GM21619 (cell line): ENCODE results near the gene SPTSSB.

Experiments used
- ATAC-seq: cut with Tn5 transposase; IDR thresholded peaks from one replicate; pipeline ENCODE4 v1.9.1; 2021; ENCODE audit not compliant: unreplicated experiment

Gene SPTSSB

GRCh38 chr3:161392853-161393252 is 21.5 kb upstream of the SPTSSB start:
- ATAC-seq: no peak

- no peak for ATAC-seq
Measured at GRCh38 chr3:161390200-161390599, 18.9 kb upstream of the SPTSSB start.

DNA sequence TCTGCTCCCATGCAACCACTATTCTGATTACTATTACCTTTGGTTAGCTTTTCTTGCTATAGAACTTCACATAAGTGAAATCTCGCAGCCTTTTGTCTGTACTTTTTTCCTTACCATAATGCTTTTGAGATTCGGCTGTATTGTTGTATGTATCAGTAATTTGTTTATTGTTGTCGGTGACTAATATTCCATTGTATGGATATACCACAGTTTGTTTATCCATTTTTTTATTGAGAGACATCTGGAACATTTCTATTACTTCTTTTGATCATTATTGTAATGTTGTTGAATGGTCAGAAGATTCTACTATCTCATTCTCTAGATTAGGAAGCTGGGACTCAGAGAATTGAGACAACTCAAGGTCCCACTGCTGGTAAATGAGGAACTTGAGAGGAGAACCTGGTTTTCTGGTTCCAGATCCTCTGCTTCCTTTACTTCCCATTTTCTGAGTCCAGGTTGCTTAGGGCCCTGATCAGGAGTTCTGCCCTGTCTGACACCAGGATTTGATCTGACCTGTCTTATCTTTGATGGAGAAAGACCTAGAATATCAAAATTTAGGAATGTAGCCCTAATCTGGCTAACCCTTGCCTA is 18.2 kb upstream of the SPTSSB start:
- no peak for ATAC-seq

- no peak for ATAC-seq
Measured at GRCh38 chr3:161388855-161389254, 17.5 kb upstream of the SPTSSB start.

DNA sequence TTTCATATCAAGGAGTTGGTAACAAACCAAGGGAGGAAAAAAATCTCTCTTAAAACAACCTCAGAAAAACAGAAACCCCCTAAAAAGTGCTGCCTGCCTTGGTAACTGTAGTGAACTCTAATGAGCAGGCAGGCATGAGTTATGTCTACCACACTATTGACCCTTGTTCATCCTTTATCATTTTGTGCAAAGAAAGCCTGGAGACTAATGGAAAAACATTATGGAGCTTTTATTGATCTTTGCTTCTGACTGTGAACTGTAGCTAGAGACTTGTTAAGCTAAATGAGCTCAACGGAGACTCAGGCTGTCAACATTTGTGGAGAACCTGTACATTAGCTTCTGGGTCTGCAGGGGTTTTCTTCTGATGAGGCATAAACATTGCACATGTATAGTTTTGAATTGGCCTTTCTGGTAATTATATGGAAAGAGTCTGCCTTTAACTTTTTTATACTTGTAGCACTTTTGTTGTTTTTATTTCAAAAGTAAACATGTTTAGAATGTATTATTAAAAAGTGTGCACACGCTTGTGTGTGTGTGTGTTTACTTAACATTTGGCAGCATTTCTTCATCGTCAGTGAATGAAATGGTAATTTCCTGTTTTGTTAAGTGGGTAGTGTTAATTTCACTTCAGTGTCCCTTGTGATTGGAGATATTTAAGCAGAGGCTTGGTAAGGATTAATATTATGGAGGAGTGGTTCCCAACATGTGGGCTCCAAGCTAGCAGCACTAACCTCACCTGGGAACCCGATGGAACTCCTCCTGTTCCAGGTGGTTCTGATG is 15.9 kb upstream of the SPTSSB start:
- ATAC-seq: no peak

GRCh38 chr3:161372321-161373260 is 1.3 kb upstream of the SPTSSB start:
- ATAC-seq: peak; percentile 44

GRCh38 chr3:161369531-161369930 is 1.8 kb downstream of the SPTSSB start:
- no peak for ATAC-seq

DNA sequence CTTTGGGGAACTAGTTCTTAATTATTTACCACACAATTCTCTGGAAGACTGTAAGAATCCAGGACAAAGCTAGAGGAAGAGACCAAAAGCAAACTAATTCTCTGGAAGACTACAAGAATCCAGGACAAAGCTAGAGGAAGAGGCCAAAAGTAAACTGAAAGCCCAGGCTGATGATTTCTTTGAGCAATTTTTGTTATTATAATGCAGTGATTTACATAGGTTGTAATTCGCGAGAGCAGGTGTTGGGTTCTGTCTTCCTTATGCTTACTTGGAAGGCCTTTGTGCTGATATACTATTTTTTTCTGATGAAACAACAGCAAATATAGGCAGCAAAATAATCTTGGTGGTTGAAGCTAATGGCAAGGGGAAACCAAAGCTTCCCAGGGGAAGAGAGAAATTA is 5.2 kb downstream of the SPTSSB start:
- ATAC-seq: no peak

- ATAC-seq: no peak
Measured at GRCh38 chr3:161358488-161358887, 12.8 kb downstream of the SPTSSB start.

GRCh38 chr3:161356287-161356686 is 15.0 kb downstream of the SPTSSB start:
- ATAC-seq: no peak

- no peak for ATAC-seq
Measured at GRCh38 chr3:161355508-161355907, 15.8 kb downstream of the SPTSSB start.

DNA sequence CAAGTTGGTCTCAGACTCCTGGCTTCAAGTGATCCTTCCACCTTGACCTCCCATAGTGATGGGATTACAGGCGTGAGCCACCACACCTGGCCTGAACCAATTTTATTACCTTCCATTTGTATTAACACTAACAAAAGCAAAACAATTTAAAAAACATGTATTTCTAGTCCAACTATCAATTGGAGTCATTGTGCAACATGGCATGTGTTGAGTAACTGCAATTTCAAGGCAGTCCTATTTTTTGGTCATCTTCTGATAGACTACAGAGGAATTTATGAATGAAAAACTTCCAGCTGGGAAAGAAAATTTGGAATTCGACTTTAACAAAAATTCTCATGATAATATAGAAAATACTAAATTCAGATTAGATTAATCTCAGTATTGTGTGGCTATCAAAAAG is 16.8 kb downstream of the SPTSSB start:
- ATAC-seq: no peak

GRCh38 chr3:161351330-161351729 is 20.0 kb downstream of the SPTSSB start:
- no peak for ATAC-seq

GRCh38 chr3:161350916-161351315 is 20.4 kb downstream of the SPTSSB start:
- no peak for ATAC-seq

DNA sequence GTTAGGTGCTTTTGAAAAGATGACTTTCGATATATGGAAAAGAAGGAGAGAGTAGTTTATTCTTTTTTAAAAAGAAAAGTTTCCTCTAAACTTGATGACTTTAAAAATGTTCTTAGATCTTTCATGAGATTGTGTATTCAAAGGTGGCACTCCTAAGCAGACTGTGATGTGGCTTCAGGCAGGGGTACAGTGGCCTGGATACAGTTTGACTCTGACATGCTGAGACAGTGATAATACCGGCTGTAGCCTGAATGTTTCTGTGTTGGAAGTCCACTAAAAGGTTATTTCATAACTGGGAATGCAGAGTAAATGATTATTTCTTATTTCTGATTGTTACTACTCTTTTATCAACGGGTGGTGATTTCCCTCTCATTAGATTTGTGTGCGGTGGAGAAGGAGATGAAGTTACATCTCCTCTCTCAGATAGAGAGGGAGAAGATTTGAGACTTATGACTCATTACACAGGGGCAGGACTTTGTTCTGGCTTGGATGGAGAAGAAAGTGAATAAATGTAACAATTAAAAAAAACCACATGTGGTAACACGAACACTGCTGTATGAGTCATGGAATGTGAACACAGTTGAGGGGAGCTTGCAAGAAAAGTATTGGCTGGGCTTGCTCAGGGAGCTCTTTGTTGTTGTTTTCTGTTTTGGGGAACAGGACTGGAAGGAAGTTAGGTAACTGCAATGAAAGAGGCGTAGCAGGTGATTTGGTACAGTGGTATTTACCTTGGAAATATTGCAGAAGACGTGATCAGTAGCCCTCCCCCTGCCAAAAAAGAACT is 21.6 kb downstream of the SPTSSB start:
- ATAC-seq: no peak

- peak; percentile 52 for ATAC-seq
Measured at GRCh38 chr3:161348796-161349400, 22.4 kb downstream of the SPTSSB start.

- ATAC-seq: no peak
Measured at GRCh38 chr3:161347726-161348125, 23.6 kb downstream of the SPTSSB start.

DNA sequence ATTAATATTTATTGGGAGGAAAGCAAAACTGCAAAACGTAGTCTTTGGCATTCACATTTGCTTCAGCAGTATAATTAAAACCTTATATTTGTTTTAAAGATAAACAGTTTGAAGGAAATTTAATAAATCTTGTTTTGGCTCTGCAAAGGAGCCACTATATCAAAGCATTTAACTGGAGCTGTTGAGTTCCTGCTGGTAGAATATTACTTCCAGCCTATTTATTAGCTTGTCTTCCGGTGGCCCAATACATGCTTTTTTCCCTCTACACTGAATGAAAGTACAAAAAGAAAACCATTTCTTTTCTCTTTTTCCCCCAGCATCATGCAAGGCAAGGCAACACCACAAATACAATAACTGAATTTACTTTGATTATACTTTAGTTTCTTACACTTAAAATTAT is 26.3 kb downstream of the SPTSSB start:
- ATAC-seq: no peak

DNA sequence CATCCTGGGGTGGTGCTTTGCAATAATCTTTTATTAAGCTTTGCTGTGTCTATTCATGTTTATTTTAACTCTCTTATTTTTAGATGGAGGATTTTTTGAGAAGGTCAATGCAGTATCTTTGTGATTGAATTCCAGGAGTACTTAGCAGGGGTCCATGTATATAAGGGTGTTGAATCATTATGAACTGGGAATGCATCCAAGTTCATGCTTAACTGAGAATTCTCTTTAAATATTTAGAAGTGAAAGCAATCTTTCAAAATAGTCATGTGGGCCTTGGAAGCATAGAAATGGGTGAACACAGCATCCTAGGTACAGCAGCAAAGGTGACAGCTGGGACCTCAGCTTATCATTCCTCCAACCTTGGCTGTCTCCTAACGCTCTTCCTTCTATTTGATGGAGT is 27.3 kb downstream of the SPTSSB start:
- ATAC-seq: no peak

- no peak for ATAC-seq
Measured at GRCh38 chr3:161343540-161343939, 27.8 kb downstream of the SPTSSB start.
